K562 (cell line): Measurements from ENCODE around the gene VPS26A. TPM values are rescaled to one million over a fixed set of nuclear protein-coding genes. Genes with fewer than 3 reads are reported as not detected.

Experiments
- E2F5 ChIP-seq: sonication (generic); formaldehyde crosslinking; IDR thresholded peaks from 2 replicates; pipeline ENCODE4 v1.8.0; 2022; ENCODE audit warnings: mild to moderate bottlenecking, missing genetic modification reagents
- FOXJ2 ChIP-seq: fragments of 200-800 bp; sonication (Bioruptor generic); IDR thresholded peaks from 2 replicates; pipeline ENCODE4 v1.6.1; 2016; ENCODE audit warnings: missing genetic modification characterization, missing compliant biosample characterization
- HLTF ChIP-seq: fragments of 450-650 bp; IDR thresholded peaks from 2 replicates; pipeline ENCODE4 v1.6.1; 2016
- IRF2 ChIP-seq: sonication (generic); formaldehyde crosslinking; IDR thresholded peaks from 2 replicates; pipeline ENCODE4 v1.8.1; 2022; ENCODE audit warnings: mild to moderate bottlenecking, missing genetic modification reagents
- KDM2B ChIP-seq: fragments of 250-450 bp; sonication (Bioruptor Pico); IDR thresholded peaks from 2 replicates; pipeline ENCODE4 v1.8.0; 2021; ENCODE audit warnings: mild to moderate bottlenecking, moderate library complexity
- KLF1 ChIP-seq: fragments of 450-650 bp; IDR thresholded peaks from 2 replicates; pipeline ENCODE4 v1.6.1; 2016; ENCODE audit warnings: missing genetic modification characterization, missing compliant biosample characterization
- POLR2B ChIP-seq: fragments of 450-650 bp; IDR thresholded peaks from 2 replicates; pipeline ENCODE4 v1.6.1; 2018; ENCODE audit warnings: low read depth; ENCODE audit not compliant: partially characterized antibody
- RBBP5 ChIP-seq: fragments of 200-600 bp; sonication (generic); IDR thresholded peaks from 2 replicates; pipeline ENCODE4 v1.6.1; 2012; ENCODE audit warnings: borderline replicate concordance, mild to moderate bottlenecking, low read length, control low read depth, inconsistent platforms; ENCODE audit not compliant: insufficient read depth, poor library complexity, severe bottlenecking
- TCFL5 ChIP-seq: fragments of 250-450 bp; sonication (Bioruptor Pico); conservative IDR thresholded peaks from 2 replicates; pipeline ENCODE4 v1.6.1; 2021; ENCODE audit warnings: mild to moderate bottlenecking, moderate library complexity, matching md5 sums
- ZEB2 ChIP-seq: fragments of 450-650 bp; IDR thresholded peaks from 2 replicates; pipeline ENCODE4 v1.6.1; 2016
- ZNF146 ChIP-seq: IDR thresholded peaks from one replicate; pipeline ENCODE4 v1.6.1; 2018; ENCODE audit warnings: missing compliant biosample characterization; ENCODE audit not compliant: unreplicated experiment
- ZNF165 ChIP-seq: fragments of 250-450 bp; sonication (Bioruptor Pico); IDR thresholded peaks from 2 replicates; pipeline ENCODE4 v1.4.0; 2020; ENCODE audit warnings: borderline replicate concordance
- ZNF512 ChIP-seq: IDR thresholded peaks from 2 replicates; pipeline ENCODE4 v1.6.1; 2016; ENCODE audit warnings: missing genetic modification characterization, missing compliant biosample characterization
- ZNF644 ChIP-seq: fragments of 200-800 bp; sonication (Bioruptor generic); IDR thresholded peaks from 2 replicates; pipeline ENCODE4 v1.6.1; 2016; ENCODE audit warnings: low read depth, missing genetic modification characterization, missing compliant biosample characterization
- polyA plus RNA-seq, 8 experiments: library from polyadenylated mRNA; depleted of rRNA in 4 of 8; stranded (reverse) in 5 of 8; unstranded in 3 of 8; fragments of >200 nt; fragmentation: Nextera tagmentation in 2 of 8; fragmentation: Illumina TruSeq in 1 of 8; extraction: Ambion mirVana in 2 of 8; extraction: Trizol in 1 of 8; gene quantifications; 2 replicates each; pipeline versions ENCODE4 v1.2.1 to v1.2.3, GENCODE V29; 2011 to 2014; ENCODE audit warnings: inconsistent platforms in 1 of 8, missing spikeins in 1 of 8
- total RNA-seq, 7 experiments: library from RNA; depleted of rRNA in 6 of 7; stranded (reverse); fragments of >200 nt in 6 of 7; fragmentation: Illumina TruSeq in 2 of 7; extraction: Trizol in 2 of 7; gene quantifications; 2 replicates each; pipeline versions ENCODE4 v1.2.1 to v1.2.3, GENCODE V29; 2011 to 2021; ENCODE audit warnings: low replicate concordance in 1 of 7
- TF ChIP-seq, protein P1 (sequence below), 2 experiments: fragments of 450-650 bp in 1 of 2; IDR thresholded peaks; 2 replicates each; pipeline ENCODE4 v1.6.1; 2011 to 2017; ENCODE audit warnings: low read depth in 2 of 2, antibody characterized with exemption in 1 of 2, borderline replicate concordance in 1 of 2, low read length in 1 of 2, mild to moderate bottlenecking in 1 of 2, mixed read lengths in 1 of 2; ENCODE audit not compliant: control insufficient read depth in 1 of 2
- TF ChIP-seq, protein P2 (sequence below): sonication (generic); formaldehyde crosslinking; IDR thresholded peaks from 2 replicates; pipeline ENCODE4 v1.8.0; 2023; ENCODE audit warnings: mild to moderate bottlenecking, missing genetic modification reagents

The VPS26A gene
- total and polyA plus RNA-seq, 9 of the 15 experiments (the other 6 are each of a cell fraction or from before 2014, with no cell fraction given): 47.1 to 137 (median 69.3) TPM

GRCh38 chr10:69217119-69217754, 93.3 kb downstream of the VPS26A start (continued):
- TF ChIP-seq, protein P1, sequence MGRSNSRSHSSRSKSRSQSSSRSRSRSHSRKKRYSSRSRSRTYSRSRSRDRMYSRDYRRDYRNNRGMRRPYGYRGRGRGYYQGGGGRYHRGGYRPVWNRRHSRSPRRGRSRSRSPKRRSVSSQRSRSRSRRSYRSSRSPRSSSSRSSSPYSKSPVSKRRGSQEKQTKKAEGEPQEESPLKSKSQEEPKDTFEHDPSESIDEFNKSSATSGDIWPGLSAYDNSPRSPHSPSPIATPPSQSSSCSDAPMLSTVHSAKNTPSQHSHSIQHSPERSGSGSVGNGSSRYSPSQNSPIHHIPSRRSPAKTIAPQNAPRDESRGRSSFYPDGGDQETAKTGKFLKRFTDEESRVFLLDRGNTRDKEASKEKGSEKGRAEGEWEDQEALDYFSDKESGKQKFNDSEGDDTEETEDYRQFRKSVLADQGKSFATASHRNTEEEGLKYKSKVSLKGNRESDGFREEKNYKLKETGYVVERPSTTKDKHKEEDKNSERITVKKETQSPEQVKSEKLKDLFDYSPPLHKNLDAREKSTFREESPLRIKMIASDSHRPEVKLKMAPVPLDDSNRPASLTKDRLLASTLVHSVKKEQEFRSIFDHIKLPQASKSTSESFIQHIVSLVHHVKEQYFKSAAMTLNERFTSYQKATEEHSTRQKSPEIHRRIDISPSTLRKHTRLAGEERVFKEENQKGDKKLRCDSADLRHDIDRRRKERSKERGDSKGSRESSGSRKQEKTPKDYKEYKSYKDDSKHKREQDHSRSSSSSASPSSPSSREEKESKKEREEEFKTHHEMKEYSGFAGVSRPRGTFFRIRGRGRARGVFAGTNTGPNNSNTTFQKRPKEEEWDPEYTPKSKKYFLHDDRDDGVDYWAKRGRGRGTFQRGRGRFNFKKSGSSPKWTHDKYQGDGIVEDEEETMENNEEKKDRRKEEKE (IDR thresholded peaks at IDR 0.05; ENCODE audit: borderline replicate concordance in 1 of 2, control insufficient read depth in 1 of 2, low read depth in 2 of 2, low read length in 1 of 2): no peak
- TF ChIP-seq IRF2 (no peak), RBBP5 (no peak), KDM2B (CRISPR knock-in tag) (no peak), ZNF644 (tag) (peak; percentile 58; the same call in 1 of the 2 replicates), E2F5 (CRISPR knock-in tag) (no peak), HLTF (no peak), KLF1 (tag) (no peak), ZNF165 (CRISPR knock-in tag) (no peak), POLR2B (no peak), TCFL5 (CRISPR knock-in tag) (no peak), ZNF146 (CRISPR knock-in tag) (no peak), ZEB2 (peak; percentile 87), ZNF512 (tag) (no peak), FOXJ2 (tag) (peak; percentile 73)
- TF ChIP-seq, protein P2, sequence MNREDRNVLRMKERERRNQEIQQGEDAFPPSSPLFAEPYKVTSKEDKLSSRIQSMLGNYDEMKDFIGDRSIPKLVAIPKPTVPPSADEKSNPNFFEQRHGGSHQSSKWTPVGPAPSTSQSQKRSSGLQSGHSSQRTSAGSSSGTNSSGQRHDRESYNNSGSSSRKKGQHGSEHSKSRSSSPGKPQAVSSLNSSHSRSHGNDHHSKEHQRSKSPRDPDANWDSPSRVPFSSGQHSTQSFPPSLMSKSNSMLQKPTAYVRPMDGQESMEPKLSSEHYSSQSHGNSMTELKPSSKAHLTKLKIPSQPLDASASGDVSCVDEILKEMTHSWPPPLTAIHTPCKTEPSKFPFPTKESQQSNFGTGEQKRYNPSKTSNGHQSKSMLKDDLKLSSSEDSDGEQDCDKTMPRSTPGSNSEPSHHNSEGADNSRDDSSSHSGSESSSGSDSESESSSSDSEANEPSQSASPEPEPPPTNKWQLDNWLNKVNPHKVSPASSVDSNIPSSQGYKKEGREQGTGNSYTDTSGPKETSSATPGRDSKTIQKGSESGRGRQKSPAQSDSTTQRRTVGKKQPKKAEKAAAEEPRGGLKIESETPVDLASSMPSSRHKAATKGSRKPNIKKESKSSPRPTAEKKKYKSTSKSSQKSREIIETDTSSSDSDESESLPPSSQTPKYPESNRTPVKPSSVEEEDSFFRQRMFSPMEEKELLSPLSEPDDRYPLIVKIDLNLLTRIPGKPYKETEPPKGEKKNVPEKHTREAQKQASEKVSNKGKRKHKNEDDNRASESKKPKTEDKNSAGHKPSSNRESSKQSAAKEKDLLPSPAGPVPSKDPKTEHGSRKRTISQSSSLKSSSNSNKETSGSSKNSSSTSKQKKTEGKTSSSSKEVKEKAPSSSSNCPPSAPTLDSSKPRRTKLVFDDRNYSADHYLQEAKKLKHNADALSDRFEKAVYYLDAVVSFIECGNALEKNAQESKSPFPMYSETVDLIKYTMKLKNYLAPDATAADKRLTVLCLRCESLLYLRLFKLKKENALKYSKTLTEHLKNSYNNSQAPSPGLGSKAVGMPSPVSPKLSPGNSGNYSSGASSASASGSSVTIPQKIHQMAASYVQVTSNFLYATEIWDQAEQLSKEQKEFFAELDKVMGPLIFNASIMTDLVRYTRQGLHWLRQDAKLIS (CRISPR knock-in tag): no peak
